ENCODE measurements around the gene NEDD9. TPM values are rescaled to one million over a fixed set of nuclear protein-coding genes. Genes with fewer than 3 reads are reported as not detected.

Gene NEDD9
- total RNA-seq, 1 experiment from 2014 or later: 0.28 TPM

DNA sequence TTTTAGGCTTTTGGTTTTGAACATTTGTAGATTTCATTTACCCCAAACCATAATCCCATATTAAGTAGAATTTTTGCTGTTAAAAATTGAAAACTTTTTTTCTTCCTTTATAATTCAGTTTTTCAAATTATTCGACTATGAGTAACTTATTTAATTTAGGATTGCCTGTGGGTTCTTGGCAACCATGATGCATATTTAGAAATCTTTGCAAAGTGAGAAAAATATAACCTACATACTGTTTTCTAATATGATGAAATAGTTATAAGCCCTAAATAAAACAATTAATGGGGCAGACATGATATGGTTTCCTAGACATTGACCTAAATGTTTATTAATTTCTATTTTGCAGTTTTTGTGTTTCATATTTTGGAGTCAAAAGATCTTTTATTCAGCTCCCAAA, 23.6 kb downstream of the NEDD9 start:
- no TSS peak for BruUV-seq (replicated peaks)
- no peaks in the 10 kb centered on the region for H3K36me3 ChIP-seq (ENCODE audit: control insufficient read depth, insufficient read depth, low read length)
- intact Hi-C loops (cut with micrococcal nuclease; ENCODE audit: unreplicated experiment): no loop called here
- H3K4me3 ChIP-seq (ENCODE audit: low read depth in 2 of 2, low read length in 2 of 2): no peak overlapping the region
- H3K9me3 ChIP-seq (ENCODE audit: control insufficient read depth, insufficient read depth, low read depth, low read length): no peaks in the 10 kb centered on the region
- TF ChIP-seq SIN3A (IDR thresholded peaks at IDR 0.05; ENCODE audit: borderline replicate concordance, insufficient read depth, low read depth, low read length) (no peak), POLR2AphosphoS5 (IDR thresholded peaks at IDR 0.05; ENCODE audit: low read depth, low read length) (no peak), TCF7L2 (IDR thresholded peaks at IDR 0.05; ENCODE audit: low read depth, low read length) (no peak)
- TF ChIP-seq, protein P1, sequence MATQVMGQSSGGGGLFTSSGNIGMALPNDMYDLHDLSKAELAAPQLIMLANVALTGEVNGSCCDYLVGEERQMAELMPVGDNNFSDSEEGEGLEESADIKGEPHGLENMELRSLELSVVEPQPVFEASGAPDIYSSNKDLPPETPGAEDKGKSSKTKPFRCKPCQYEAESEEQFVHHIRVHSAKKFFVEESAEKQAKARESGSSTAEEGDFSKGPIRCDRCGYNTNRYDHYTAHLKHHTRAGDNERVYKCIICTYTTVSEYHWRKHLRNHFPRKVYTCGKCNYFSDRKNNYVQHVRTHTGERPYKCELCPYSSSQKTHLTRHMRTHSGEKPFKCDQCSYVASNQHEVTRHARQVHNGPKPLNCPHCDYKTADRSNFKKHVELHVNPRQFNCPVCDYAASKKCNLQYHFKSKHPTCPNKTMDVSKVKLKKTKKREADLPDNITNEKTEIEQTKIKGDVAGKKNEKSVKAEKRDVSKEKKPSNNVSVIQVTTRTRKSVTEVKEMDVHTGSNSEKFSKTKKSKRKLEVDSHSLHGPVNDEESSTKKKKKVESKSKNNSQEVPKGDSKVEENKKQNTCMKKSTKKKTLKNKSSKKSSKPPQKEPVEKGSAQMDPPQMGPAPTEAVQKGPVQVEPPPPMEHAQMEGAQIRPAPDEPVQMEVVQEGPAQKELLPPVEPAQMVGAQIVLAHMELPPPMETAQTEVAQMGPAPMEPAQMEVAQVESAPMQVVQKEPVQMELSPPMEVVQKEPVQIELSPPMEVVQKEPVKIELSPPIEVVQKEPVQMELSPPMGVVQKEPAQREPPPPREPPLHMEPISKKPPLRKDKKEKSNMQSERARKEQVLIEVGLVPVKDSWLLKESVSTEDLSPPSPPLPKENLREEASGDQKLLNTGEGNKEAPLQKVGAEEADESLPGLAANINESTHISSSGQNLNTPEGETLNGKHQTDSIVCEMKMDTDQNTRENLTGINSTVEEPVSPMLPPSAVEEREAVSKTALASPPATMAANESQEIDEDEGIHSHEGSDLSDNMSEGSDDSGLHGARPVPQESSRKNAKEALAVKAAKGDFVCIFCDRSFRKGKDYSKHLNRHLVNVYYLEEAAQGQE (IDR thresholded peaks at IDR 0.05; ENCODE audit: insufficient read depth in 1 of 2, low read depth in 2 of 2, low read length in 1 of 2): no peak
- TF ChIP-seq, protein P2, sequence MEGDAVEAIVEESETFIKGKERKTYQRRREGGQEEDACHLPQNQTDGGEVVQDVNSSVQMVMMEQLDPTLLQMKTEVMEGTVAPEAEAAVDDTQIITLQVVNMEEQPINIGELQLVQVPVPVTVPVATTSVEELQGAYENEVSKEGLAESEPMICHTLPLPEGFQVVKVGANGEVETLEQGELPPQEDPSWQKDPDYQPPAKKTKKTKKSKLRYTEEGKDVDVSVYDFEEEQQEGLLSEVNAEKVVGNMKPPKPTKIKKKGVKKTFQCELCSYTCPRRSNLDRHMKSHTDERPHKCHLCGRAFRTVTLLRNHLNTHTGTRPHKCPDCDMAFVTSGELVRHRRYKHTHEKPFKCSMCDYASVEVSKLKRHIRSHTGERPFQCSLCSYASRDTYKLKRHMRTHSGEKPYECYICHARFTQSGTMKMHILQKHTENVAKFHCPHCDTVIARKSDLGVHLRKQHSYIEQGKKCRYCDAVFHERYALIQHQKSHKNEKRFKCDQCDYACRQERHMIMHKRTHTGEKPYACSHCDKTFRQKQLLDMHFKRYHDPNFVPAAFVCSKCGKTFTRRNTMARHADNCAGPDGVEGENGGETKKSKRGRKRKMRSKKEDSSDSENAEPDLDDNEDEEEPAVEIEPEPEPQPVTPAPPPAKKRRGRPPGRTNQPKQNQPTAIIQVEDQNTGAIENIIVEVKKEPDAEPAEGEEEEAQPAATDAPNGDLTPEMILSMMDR (IDR thresholded peaks at IDR 0.05): no peak
- DNase-seq (ENCODE audit: low read depth, low spot score) (no peak), ATAC-seq (no peak)
- H3K27me3 ChIP-seq (ENCODE audit: control insufficient read depth, insufficient read depth, low read length): no peaks in the 10 kb centered on the region
- POLR2A ChIA-PET: no interaction called here
- H3K27ac ChIP-seq (ENCODE audit: low read length): no peak overlapping the region
- no peaks in the 10 kb centered on the region for H3K4me1 ChIP-seq (ENCODE audit: control insufficient read depth, insufficient read depth, low read length)
- in situ Hi-C loops (cut with HindIII; ENCODE audit: low pct_unique_long_range_greater_than_20kb, low sequenced_read_pairs): no loop called here
- CTCF ChIA-PET: no interaction called here

DNA sequence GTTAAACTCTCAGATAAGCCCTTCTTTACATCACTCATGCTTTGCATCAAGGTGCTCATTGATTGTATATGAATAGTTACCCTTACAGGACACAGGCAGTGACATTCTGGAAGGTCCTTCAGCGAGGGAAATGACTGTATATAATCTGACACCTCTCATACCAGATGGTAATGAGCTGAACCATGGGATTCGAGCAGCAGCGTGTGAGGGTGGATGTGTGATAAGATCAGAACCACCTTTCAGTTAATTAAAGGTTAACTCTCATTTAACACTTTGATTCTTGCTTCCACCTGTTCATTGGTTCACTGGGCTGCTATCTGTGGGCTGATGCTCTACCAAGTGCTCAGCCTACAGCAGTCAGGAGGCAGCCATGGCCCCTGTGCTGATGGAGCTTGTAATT, 24.2 kb downstream of the NEDD9 start:
- DNase-seq (ENCODE audit: low read depth, low spot score): no peak
- H3K27me3 ChIP-seq (ENCODE audit: control insufficient read depth, insufficient read depth, low read length): no peaks in the 10 kb centered on the region
- no peak overlapping the region for H3K27ac ChIP-seq (ENCODE audit: low read length)
- no peaks in the 10 kb centered on the region for H3K36me3 ChIP-seq (ENCODE audit: control insufficient read depth, insufficient read depth, low read length)
- POLR2A ChIA-PET: no interaction called here
- no peak for ATAC-seq
- CTCF ChIA-PET: no interaction called here
- no peak for TF ChIP-seq TCF7L2 (IDR thresholded peaks at IDR 0.05; ENCODE audit: low read depth, low read length)
- TF ChIP-seq, protein P2 (IDR thresholded peaks at IDR 0.05): no peak
- no peak for TF ChIP-seq POLR2AphosphoS5 (IDR thresholded peaks at IDR 0.05; ENCODE audit: low read depth, low read length)
- TF ChIP-seq SIN3A (IDR thresholded peaks at IDR 0.05; ENCODE audit: borderline replicate concordance, insufficient read depth, low read depth, low read length): no peak
- TF ChIP-seq, protein P1 (IDR thresholded peaks at IDR 0.05; ENCODE audit: insufficient read depth in 1 of 2, low read depth in 2 of 2, low read length in 1 of 2): no peak
- intact Hi-C loops (cut with micrococcal nuclease; ENCODE audit: unreplicated experiment) (no loop called here), in situ Hi-C loops (cut with HindIII; ENCODE audit: low pct_unique_long_range_greater_than_20kb, low sequenced_read_pairs) (no loop called here)
- H3K4me3 ChIP-seq (ENCODE audit: low read depth in 2 of 2, low read length in 2 of 2): no peak overlapping the region
- BruUV-seq (replicated peaks): no TSS peak
- no peaks in the 10 kb centered on the region for H3K9me3 ChIP-seq (ENCODE audit: control insufficient read depth, insufficient read depth, low read depth, low read length)
- H3K4me1 ChIP-seq (ENCODE audit: control insufficient read depth, insufficient read depth, low read length): no peaks in the 10 kb centered on the region
